HG03565 (cell line): Measurements from ENCODE around the gene ATXN7L3B.

Source experiments
- ATAC-seq: cut with Tn5 transposase; IDR thresholded peaks from one replicate; pipeline ENCODE4 v1.9.1; 2021; ENCODE audit warnings: mild to moderate bottlenecking, moderate library complexity; ENCODE audit not compliant: unreplicated experiment

Gene ATXN7L3B

GRCh38 chr12:74547249-74547648 is 9.6 kb downstream of the ATXN7L3B start:
- ATAC-seq: no peak

- no peak for ATAC-seq
Observed at GRCh38 chr12:74551291-74551690, 13.7 kb downstream of the ATXN7L3B start.

- ATAC-seq: no peak
Observed at GRCh38 chr12:74552201-74552600, 14.6 kb downstream of the ATXN7L3B start.

GRCh38 chr12:74559728-74560127 is 22.1 kb downstream of the ATXN7L3B start:
- no peak for ATAC-seq

- ATAC-seq: no peak
Observed at GRCh38 chr12:74563927-74564326, 26.3 kb downstream of the ATXN7L3B start.

- no peak for ATAC-seq
Observed at GRCh38 chr12:74578486-74578885, 40.9 kb downstream of the ATXN7L3B start.

GRCh38 chr12:74579446-74579845 is 41.8 kb downstream of the ATXN7L3B start:
- no peak for ATAC-seq

GRCh38 chr12:74579981-74580380 is 42.3 kb downstream of the ATXN7L3B start:
- ATAC-seq: no peak

GRCh38 chr12:74581439-74581838 is 43.8 kb downstream of the ATXN7L3B start:
- no peak for ATAC-seq

- ATAC-seq: no peak
Observed at GRCh38 chr12:74584483-74585062, 46.9 kb downstream of the ATXN7L3B start.

- no peak for ATAC-seq
Observed at GRCh38 chr12:74586251-74586650, 48.6 kb downstream of the ATXN7L3B start.
